Fibroblast of peridontal ligament (primary cell): ENCODE data around the gene RAPSN.

Source experiments
- DNase-seq: peaks from one replicate; pipeline ENCODE4 v3.0.0-alpha.2; 2010; ENCODE audit errors: extremely low read depth

The RAPSN gene

GRCh38 chr11:47390422-47390760, 58.5 kb downstream of the RAPSN start:
- no peak for DNase-seq

DNA sequence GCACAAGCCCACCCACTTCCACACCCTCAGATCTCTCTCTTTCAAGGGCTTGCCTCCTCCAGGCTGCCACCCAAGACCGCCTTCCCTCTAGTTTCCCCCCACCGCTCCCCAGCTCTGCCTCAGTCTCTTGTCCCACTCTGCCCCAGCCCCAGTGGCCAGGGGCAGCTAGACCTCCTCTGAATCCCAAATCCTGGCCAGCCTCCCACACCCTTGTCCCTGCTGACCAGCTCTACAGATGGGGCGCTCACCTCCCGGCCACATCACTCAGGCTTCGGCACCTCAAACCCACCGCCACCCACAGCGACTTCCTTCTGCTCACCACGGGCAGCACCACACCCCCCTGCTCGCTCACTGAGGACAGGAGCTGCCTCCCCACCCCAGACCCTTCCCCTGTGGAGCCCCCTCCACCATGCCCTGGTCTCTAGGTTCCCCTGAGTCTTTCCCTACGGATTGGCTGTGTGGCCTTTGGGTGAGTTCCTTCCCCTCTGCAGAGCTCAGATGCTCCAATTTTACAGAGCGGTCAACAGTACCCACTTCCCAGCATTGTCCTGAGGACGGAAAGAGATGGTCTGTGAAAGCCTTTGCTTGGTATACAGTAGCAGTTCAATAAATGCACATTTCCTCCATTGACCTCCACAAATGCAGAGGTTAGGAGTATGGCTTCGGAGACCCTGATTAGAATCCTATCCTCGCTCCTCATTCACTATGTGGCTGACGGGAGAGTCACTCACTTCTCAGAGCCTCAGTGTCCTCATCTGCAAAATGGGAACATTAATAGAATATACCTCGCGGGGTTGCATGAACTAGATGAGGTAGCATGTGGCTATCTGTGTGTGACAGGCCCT, 59.1 kb downstream of the RAPSN start:
- no peak for DNase-seq

- no peak for DNase-seq
Observed at GRCh38 chr11:47388697-47389576, 60.0 kb downstream of the RAPSN start.

DNA sequence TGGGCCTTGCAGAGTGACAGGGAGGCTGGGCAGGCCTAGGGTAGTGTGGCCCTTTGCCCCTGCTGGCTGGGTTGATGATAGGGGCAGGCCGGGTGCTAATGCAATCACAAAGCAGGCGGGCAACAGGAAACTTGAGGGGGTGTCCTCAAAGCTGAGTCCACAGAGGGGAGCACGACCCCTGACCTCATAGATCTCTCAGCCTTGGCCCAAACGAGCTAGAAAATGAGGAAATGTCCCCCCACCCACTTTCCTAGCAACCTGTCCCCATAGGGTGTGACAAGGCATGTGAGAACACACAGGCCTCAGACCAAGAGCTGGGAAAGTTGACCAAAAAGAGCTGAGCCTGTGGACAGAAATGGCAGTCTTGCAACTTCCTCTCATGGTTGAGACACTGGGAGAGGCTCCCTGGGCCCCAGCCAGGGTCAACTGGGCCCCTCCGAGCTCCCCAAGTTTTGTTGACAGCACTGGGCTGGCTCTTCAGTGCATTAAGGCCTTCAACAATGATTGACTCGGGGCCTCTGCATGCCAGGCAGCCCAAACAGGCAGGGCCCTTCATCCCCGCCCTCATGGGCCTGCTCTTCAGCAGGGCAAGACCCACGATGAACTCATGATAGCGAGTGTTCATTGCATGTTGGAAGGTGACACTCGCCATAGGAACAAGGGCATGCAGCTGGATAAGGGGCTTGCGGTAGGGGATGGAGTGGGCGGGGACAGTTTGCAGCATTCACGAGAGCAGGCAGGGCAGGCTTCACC, 60.8 kb downstream of the RAPSN start:
- DNase-seq = no peak
